G401.6 (cell line): ENCODE measurements around the gene SIPA1L3.

ENCODE experiments used
- FAIRE-seq: peaks from 2 replicates; lab custom pipeline; 2012; peaks lifted over from hg19 to GRCh38; lab: Jason Lieb, UNC

SIPA1L3 gene

DNA sequence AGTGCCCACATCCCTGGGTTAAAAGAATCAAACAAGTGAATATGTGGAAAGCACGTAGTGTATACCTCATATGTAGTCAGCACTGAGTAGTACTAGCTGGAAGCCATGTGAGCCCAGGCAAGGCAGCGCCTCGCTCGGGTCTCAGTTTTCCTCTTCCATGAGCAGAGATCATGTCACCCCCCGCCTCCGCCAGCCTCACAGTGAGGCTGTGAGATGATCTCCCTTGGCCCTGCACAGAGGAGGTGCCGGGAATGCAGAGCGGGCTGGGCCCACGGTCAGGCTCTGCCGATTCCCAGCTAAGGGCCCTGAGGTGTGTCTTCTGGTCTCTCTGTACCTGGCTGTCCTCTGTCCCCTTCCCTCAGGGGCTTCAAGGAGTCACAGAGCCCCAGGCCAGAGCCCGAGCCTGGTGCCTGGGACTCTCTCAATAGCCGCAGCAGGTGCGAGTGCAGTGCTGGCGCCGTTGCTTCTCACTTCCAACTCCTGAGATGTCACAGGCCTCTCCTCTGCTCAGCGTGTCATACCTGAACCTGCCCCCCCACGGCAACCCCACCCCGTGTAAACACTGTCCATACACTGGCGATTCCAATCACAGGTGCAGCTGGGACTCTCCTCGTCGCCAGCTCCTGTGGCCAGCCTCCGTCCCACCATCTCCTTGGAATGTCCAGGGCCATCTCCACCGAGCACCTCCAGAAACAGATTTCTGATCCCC lies 290.1 kb downstream of the SIPA1L3 start:
- no peak for FAIRE-seq

DNA sequence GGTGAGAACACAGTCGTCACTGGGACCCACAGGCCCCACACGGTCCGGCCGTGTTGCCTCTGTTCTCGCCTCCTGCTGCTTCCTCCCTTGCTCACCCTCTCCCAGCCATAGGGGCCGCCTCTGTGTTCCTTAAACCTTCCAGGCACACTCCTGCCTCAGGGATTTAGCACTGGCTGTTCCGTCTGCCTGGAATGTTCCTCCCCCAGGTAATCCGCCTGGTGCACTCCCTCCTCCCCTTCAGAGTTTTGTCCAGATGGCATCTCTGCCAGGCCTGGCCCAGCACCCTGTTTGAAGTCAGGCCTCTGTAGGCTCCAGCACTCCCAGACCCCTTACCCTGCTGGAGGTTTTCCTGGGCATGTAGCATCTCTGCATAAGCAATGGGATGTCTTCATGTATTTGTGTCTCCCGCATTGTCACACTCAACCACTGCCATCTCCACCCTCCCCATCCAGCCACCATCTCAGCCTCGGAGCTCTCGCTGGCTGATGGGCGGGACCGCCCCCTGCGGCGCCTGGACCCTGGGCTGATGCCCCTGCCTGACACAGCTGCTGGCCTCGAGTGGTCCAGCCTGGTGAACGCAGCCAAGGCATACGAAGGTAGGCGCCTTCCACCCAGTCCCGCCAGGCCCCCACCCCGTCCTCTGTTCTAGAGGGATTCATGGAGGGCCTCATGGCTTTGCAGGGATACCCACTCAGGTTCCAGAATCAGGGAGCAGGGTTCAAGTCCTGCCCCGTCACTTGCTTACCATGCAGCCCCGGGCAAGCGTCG lies 291.1 kb downstream of the SIPA1L3 start:
- no peak for FAIRE-seq

DNA sequence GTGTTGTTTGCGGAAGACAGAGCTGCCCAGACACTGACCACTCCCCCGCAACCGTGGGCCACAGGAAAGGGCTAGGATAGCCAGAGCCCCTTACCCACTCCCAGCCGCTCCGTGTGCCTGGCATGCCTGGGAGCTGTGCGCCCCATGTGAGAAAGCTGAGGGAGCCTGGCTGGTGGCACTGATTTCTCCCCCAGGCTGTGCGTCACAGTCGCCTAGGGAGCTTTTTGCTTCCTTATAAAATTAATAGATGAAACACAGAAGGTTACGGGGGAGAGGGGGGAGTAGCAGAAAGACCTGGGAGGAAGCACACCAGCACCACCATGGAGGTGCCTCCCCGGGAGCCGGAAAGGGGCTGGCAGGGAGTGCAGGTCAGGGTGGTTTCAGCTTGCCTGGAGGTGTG lies 292.3 kb downstream of the SIPA1L3 start:
- no peak for FAIRE-seq

DNA sequence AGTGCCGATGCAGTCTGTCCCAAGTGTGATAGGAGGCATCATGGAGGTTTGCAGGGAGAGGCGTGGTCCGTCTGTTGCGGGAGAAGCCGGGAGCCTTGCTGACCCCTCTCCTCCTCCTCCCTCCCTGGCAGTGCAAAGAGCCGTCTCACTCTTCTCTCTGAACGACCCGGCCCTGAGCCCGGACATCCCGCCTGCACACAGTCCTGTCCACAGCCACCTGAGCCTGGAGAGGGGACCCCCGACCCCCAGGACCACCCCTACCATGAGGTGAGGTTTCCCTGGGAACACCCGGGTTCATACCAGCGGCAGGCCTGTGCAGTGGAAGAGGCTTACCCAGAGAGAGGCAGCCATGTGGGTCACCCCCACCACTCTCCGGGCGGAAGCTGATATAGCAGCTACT lies 294.7 kb downstream of the SIPA1L3 start:
- FAIRE-seq = no peak

DNA sequence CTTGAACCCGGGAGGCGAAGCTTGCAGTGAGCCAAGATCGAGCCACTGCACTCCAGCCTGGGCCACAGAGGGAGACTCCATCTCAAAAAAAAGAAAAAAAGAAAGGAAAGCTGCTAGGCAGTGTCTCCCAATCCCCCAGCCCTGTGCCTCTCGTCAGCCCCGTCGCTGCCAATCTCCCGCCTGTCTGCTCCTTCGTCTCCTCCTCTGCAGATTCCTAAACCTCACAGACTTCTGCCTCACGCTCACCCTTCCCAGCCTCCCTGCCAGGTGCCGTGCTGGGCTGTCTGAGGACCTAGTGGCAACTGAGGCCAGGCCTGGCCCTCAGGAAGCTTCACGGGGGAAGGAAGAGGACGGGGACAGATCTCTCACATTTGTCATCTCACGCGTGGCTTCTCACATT lies 295.5 kb downstream of the SIPA1L3 start:
- no peak for FAIRE-seq

DNA sequence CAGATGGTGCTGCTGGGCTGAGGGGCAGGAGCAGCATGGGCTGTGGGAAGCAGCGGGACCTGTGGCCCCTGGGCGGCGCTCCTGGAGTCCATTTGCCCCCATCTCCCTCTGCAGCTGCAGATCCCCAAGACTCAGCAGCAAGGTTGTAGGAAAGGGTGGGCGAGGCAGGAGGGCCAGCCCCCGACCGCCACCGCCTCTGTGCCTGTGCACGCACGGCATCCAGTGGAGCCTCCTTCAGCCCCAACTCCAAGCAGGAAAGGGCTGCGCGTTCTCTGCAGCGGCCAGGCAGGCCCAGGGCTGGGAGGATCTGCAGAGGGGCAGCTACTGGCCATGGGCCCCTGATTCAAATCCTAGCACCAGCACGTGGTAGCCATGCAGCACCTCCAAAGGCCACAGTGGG lies 296.2 kb downstream of the SIPA1L3 start:
- FAIRE-seq = no peak

DNA sequence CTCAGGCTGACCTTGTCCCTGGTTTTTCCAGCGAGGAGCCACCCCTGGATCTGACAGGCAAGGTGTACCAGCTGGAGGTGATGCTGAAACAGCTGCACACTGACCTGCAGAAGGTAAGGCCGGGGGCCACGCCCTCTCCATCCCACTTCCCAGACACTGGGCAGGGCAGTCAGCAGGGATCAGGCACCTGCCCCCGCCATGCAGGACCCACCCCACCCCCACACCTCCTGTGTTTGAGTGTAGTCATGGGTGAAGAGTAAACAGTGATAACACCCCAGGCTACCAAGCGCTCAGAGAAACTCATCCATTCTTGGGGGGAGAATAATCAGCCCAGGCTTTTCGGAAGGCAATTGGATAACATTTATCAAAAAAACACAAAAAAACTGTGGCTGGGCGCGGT lies 297.1 kb downstream of the SIPA1L3 start:
- FAIRE-seq = no peak

DNA sequence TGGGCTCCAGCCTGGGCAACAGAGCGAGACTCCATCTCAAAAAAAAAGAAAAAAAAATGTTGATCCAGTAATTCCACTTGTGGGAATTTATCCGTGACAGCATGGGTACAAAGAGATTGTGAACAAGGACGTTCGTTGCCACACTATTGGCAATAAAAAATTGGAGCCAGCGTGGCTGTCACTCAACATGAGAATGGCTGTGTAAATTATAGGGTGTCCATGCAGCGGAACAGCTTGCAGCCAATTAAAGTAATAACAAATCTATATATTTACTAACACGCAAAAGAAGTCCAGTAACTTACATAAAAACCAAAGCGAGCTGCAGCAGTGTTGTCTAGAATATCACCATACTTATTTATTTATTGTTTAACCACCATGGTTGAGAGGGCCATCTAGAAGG lies 297.7 kb downstream of the SIPA1L3 start:
- no peak for FAIRE-seq

DNA sequence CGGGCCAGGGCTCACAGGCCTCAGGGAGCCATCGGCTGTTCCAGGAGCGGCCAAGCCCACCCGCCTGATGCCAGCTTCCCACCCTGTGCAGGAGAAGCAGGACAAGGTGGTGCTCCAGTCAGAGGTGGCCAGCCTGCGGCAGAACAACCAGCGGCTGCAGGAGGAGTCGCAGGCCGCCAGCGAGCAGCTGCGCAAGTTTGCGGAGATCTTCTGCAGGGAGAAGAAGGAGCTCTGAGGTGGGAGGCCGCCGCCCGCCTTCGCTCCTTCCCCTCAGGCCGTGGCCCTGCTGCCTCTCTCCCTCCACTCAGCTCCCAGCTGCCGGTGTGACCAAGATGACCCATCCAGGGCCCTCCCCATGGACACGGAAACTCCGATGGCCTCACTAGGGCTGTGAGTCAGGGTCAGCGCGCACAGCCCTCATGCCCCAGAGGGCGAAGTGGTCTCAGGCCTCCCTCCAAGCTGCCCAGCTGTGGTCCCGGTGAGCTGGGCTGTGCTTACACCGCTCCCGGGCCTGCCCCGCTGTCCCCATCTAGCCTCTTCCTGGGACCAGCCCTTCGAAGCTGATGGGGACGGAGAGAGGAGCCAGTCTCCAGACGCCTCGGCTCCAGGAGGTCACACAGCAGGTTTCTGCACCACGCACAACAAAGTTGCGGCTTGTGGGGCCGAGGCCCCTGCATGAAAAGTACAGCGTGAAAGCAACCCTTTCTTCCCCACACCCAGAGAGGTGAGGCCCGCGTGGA lies 299.2 kb downstream of the SIPA1L3 start:
- no peak for FAIRE-seq

DNA sequence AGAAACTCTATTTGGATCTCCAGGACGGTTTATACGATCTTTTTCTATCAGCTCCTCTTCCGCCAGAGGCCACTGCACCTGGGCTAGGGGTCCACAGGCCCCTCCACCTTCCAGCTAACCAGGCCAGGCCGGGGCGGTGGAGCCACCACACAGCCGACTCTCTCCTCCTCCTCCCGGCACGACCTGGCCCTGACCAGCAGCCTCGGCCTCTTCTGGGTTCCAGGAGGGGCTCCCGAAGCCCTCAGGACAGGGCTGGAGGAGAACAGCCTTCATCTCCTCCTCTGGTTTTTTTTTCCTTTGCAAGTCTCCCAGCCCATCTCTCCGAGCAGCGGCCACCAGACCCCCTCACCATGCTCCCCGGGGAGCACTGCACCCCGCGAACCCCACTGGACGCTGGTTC lies 299.9 kb downstream of the SIPA1L3 start:
- FAIRE-seq = no peak

DNA sequence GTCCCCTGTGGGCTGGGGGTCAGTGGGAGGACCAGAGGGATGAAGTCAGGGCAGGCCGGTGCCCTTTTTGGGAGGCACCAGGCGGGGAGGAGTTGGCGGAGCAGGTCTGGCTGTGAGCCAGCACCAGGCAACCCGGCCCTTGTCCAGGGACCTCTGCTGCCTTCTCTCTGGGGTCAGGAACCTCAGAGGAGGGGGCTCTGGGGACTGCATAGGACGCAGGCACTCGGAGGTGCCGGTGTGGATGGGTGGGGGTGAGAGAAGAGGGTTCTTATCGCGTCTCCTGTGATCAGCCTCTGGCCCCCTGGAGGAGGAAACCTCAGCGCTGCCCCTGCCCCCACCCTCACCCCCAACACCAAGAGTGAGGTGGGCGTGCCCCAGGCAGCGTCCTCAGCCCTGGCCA lies 300.5 kb downstream of the SIPA1L3 start:
- no peak for FAIRE-seq

DNA sequence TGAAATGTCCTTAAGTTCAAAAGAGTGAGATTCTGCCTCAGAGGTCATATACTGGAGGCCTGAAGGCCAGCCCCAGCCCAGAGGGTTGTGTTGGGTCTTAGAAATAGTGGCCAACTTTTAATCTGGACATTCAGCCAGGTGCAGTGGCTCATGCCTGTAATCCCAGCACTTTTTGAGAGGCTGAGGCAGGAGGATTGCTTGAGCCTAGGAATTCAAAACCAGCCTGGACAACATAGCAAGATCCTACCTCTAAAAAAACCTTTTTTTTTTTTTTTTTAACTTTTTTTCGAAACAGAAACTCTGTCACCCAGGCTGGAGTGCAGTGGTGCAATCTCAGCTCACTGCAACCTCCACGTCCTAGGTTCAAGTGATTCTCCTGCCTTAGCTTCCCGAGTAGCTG lies 301.6 kb downstream of the SIPA1L3 start:
- no peak for FAIRE-seq

DNA sequence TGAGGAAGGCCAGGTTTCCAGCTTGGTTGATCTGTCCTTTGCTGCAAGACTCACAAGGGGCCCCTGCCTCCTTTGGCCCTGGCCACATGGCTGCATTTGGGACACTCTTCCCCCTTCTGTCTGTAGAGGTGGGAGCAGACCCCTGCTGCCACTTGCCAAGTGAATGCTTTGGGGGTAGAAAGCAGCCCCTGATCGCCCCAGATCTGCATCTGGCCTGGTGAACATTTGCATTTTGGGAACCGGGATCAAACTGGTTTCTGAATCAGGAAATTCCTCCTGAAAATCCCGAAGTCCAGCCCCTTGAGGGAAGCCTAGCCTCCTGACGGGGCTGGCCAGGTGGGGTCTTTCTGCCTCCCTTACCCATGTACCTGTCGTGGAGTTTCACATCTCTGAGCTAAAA lies 302.1 kb downstream of the SIPA1L3 start:
- FAIRE-seq = no peak

DNA sequence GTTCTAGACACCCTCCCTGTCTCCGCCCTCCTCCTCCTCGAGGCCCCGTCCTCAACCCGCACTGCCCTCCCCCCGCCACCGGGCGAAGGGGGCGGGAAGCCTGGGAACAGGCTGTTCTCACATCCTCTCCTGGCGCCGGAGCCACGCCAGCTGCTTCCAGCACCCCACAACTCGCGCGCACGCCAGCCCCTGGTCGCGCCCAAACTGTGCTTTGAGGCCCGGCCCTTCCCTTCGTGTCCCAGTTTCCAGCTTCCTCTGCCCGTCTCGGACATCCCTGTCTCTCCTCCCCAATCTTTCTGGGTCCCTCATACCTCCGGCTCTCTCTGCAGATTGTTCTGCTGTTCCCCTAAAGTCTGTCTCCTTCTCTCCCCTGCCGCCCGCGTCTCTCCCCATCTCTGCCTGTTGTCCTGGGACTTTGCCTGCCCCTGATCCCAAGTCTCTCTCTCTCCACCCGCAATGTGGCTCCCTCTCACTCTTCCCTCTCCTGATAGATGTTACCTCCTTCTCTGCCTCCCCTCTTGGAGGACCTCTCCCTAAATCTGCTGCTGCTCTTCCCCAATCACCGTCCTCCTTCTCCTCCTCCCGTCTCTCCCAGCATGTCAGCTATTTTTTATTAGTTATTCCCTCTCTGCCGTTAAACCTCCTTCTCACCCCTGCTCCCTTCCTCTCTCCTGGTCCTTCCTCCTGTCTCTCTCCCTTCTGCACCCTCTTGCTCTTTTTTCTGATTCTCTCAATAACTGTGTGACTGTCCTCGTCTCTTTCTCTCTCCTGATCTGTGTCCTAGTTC lies 302.9 kb downstream of the SIPA1L3 start:
- no peak for FAIRE-seq

DNA sequence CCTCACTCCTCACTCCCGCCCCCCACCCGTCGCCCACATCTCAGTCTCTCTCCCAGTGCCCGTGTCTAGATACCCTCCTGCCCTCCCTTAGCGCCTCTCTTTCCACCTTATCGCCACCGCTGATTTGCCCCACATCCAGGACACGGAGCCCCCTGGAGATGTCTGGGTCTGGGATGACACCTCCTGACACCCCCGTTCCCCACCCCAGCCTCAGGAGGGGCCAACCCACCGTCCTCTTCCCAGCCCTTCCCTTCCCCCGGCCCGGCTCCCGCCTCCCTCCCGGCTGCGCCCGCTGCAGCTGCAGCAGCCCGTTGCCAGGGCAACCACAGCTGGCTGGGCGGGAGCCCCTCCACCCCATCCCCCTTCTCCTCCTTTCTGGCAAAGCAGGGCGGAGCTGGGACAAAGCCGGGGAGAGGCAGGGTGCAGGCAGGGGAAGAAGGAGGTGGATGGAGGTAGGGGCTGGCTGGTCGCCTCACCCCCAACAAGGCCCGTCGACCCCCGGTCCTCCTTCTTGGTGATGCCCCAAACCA lies 303.5 kb downstream of the SIPA1L3 start:
- FAIRE-seq = no peak

DNA sequence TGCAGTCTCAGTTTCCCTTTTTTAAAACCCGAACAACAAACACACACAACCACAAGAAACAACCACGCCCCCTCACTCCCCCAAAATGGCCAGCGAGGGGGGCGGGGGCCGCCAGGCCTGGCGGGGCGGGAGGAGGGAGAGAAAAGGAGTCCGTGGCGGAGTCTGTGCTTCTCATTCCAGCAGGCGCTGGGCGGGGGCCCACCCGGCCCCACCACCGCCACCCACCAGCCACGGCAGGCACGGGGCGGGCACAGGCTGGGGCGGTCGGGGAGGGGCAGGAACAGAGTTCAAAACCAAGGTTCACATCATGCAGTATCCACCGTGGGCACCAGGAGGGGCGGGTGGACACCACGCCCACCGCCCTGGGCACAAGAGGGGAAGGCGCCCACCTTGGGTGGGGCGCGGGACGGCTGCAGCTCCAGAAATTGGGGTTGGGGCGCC lies 304.2 kb downstream of the SIPA1L3 start:
- FAIRE-seq = no peak

DNA sequence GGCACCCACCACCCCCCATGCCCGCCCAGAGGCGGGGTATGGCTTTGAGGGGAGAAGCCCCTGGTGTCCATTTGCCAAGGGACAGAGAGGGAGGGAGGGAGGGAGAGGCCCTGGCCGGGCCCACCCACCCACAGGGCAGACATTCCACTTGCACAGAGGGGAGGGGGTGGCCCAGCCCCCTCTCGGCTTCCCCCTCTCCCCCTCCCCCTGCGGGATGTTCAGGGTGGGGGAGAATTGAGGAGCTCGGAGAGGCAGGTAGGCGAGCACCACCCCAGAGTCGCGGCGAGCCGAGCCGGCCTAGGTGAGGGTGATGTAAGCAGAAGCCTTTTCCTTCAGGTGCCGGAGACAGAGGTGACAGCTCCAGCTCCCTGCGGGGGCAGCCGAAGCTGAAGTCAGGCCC lies 304.8 kb downstream of the SIPA1L3 start:
- no peak for FAIRE-seq

DNA sequence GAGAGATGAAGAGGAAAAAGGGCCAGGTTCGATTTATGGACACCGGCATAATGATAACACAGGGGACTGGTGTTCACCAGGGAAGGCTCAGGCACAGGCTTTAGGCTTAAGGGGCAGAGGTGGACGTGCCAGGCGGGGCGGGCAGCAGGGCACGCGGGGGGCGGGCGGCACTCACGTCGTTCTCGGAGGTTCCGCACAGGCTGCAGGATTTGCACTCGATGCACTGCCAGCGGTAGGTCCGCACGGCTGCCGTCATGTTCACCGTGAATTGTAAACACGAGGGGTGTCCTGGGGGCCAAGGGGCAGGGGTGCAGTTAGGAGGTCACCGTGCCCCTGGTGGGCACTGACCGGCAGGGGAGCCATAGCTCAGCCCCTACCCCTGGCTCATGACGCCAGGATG lies 306.5 kb downstream of the SIPA1L3 start:
- FAIRE-seq = no peak

DNA sequence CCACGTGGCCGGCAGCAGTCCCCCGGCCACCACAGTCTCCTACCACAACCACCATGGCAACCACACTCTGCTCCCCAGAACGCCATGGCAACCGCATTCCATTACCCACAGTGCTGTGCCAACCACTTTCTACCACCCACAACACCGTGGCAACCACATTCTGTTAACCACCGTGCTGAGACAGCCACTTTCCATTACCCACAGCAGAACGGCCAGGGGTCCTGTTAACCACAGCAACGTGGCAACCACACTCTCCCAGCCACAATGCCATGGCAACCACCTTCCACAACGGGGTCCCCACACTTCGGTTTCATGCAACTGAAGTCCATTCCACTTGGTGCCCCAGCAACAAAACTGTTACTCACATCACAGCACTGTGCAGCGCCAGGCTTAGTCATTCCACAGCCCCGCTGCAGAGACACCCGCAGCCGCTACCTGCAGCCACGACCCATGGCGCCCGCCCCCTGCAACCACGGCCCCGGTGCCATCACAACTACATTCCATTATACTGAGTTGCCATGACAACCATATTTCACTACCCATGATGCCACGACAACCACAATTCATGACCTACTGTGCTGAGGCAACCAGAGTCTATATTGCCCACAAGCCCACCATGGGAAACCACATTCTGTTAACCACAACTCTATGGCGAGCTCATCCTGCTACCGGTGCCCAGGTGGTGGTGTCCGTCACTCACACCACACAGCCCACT lies 307.1 kb downstream of the SIPA1L3 start:
- no peak for FAIRE-seq

DNA sequence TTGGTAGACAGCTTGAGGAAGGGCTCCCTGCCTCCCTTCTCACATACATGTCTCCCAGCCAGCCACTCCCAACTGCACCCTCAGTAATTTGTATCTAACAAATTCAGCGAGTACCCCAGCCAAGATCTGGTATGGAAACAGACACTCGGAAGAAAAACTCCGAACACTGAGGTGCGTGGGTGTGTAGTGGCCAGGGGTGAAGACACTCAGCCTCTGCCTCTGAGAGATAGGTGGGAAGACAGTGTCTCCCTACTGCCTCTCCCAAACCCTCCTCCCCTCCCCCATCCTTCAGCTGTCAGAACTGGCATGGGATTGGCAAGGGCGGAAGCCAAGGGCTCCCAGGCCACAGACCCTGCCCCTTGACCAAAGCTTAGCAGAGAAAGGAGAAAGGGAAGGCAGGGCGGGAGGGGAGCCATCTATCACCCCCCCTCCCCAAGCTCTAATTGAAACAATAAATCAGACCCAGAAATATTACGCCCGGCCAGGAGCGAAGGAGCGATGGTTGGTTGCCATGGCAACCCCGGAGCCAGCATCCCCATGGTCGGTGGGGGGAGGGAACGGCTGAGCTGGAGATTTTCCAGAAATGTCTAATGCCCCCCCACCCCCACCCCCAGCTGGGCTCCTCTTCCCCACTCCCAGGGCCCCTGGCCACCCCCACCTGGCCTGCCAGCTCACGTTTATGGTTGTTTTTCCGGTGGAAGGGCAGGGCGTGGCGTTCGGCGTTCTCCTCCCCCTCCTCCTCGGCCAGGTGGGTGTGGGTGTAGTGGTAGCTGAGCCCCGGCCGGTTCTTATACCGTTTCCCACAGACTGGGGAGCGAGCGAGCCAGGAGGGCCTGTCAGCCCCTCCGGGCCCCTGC lies 310.0 kb downstream of the SIPA1L3 start:
- no peak for FAIRE-seq

DNA sequence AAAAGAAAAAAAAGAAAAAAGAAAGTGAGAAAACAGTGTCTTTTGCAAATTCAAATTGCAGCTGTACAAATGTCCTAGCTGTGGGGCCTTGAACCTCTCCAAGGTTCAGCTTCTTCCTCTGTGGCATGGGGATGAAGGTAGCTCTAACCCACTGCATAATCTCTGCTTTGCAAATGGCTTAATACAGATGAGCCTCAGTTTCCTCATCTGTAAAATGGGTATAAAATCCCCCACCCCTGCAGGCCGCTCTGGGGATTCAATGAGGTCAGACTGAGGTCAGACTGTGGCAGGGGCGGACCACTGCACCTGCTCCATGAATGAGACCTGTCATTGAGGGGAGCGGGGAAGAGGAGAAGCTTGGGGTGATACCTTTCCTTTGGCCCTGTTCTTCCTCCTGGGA lies 311.2 kb downstream of the SIPA1L3 start:
- FAIRE-seq = no peak
